ENCODE measurements around the gene MROH9. TPM values are rescaled to one million over a fixed set of nuclear protein-coding genes. Genes with fewer than 3 reads are reported as not detected.

The MROH9 gene
- total RNA-seq, 4 donors from 2014 or later = 0.11 to 0.40 TPM; not detected in 2

- H3K27me3 ChIP-seq = no peaks in the 10 kb centered on the region
- TF ChIP-seq CTCF (IDR thresholded peaks at IDR 0.05) (no peak), POLR2A (IDR thresholded peaks at IDR 0.05) (no peak)
- WGBS, 2 donors = 83 to 88% methylated on average over 1 to 2 of the region's 2 CpGs
- H3K4me1 ChIP-seq = no peaks in the 10 kb centered on the region
- no peak for DNase-seq
- H3K4me3 ChIP-seq (replicated peaks in 1 of 3) = no peak overlapping the region
- no peak overlapping the region for H3K27ac ChIP-seq
- no peaks in the 10 kb centered on the region for H3K36me3 ChIP-seq
- intact Hi-C loops (cut with DNase I) = no loop called here
- H3K9me3 ChIP-seq = no peaks in the 10 kb centered on the region
These were observed 82.1 kb downstream of the MROH9 start for GRCh38 chr1:171017426-171017825.

GRCh38 chr1:171019971-171020370 is 84.6 kb downstream of the MROH9 start:
- Histone ChIP-seq H3K4me3 (replicated peaks in 1 of 3) (no peak overlapping the region), H3K4me1 (no peaks in the 10 kb centered on the region), H3K27ac (no peak overlapping the region), H3K36me3 (no peaks in the 10 kb centered on the region), H3K9me3 (no peaks in the 10 kb centered on the region), H3K27me3 (no peaks in the 10 kb centered on the region)
- 67 to 79% methylated on average over 4 of the region's 4 CpGs for WGBS, 2 donors
- intact Hi-C loops (cut with DNase I) = no loop called here
- DNase-seq = no peak
- TF ChIP-seq CTCF (IDR thresholded peaks at IDR 0.05) (no peak), POLR2A (IDR thresholded peaks at IDR 0.05) (no peak)

- no peak for DNase-seq
- WGBS, 2 donors = 45 to 55% methylated on average over 11 to 13 of the region's 14 CpGs
- no peak for TF ChIP-seq CTCF (IDR thresholded peaks at IDR 0.05)
- no peak for TF ChIP-seq POLR2A (IDR thresholded peaks at IDR 0.05)
These were observed 97.7 kb downstream of the MROH9 start for GRCh38 chr1:171032822-171033702.

DNA sequence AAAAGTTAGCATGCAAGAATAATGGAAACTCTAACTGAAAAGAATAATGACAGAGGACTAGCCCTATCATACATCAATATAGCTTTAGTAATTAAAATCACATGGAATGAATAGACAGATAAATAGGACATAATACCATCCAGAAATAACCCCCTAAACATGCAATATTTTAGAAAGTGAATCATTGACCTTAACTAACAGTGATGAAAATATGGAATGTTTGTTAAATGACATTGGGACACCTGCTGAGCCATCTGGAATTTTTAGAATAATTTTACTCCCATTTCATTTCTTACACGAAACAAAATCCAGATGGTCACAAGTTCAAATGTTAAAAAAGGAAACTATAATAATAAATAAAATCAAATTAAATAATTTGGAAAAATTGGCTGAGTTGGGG is 102.3 kb downstream of the MROH9 start:
- TF ChIP-seq POLR2A (IDR thresholded peaks at IDR 0.05) (no peak), CTCF (IDR thresholded peaks at IDR 0.05) (no peak)
- WGBS, 2 donors = 57 to 67% methylated on average over 1 of the region's 1 CpG
- H3K9me3 ChIP-seq = no peaks in the 10 kb centered on the region
- intact Hi-C loops (cut with DNase I) = no loop called here
- no peak overlapping the region for H3K4me3 ChIP-seq (replicated peaks in 1 of 3)
- no peak overlapping the region for H3K27ac ChIP-seq
- H3K36me3 ChIP-seq = no peaks in the 10 kb centered on the region
- H3K4me1 ChIP-seq = no peaks in the 10 kb centered on the region
- DNase-seq = no peak
- no peaks in the 10 kb centered on the region for H3K27me3 ChIP-seq

More at GRCh38 chr1:171032822-171033702, 97.7 kb downstream of the MROH9 start:
- Histone ChIP-seq H3K4me1 (no peaks in the 10 kb centered on the region), H3K27ac (no peak overlapping the region), H3K27me3 (no peaks in the 10 kb centered on the region), H3K9me3 (no peaks in the 10 kb centered on the region), H3K36me3 (no peaks in the 10 kb centered on the region), H3K4me3 (replicated peaks in 1 of 3) (no peak overlapping the region)
- intact Hi-C loops (cut with DNase I) = no loop called here

GRCh38 chr1:171038284-171038683 is 103.0 kb downstream of the MROH9 start:
- H3K4me3 ChIP-seq (replicated peaks in 1 of 3) = no peak overlapping the region
- no peaks in the 10 kb centered on the region for H3K36me3 ChIP-seq
- TF ChIP-seq CTCF (IDR thresholded peaks at IDR 0.05) (no peak), POLR2A (IDR thresholded peaks at IDR 0.05) (no peak)
- H3K27ac ChIP-seq = no peak overlapping the region
- H3K9me3 ChIP-seq = no peaks in the 10 kb centered on the region
- intact Hi-C loops (cut with DNase I) = no loop called here
- H3K4me1 ChIP-seq = no peaks in the 10 kb centered on the region
- DNase-seq = no peak
- no peaks in the 10 kb centered on the region for H3K27me3 ChIP-seq
